Psoas muscle (tissue), 8 donors: ENCODE data around the gene LHPP. TPM values are rescaled to one million over a fixed set of nuclear protein-coding genes. Genes with fewer than 3 reads are reported as not detected.

Experiments used
- ATAC-seq, 4 donors: fragments of 200-7000 bp; cut with Tn5 transposase; one replicate each; pipeline ENCODE4 v1.9.1; 2020; ENCODE audit warnings: moderate library complexity in 3 of 4, mild to moderate bottlenecking in 2 of 4
- DNase-seq, 2 donors: peaks; one replicate each; pipeline ENCODE4 v3.0.0-alpha.2; 2020
- H3K27ac ChIP-seq: fragments of 200-600 bp; one replicate; pipeline ENCODE4 v1.8.0; 2022
- H3K27me3 ChIP-seq, 3 donors: fragments of 200-600 bp in 1 of 3; one replicate each; pipeline versions ENCODE4 v1.6.1 to v1.8.0; 2013 to 2022; ENCODE audit warnings: low read length in 2 of 3, mild to moderate bottlenecking in 2 of 3, moderate library complexity in 1 of 3; ENCODE audit not compliant: insufficient read depth in 3 of 3
- H3K36me3 ChIP-seq, 2 donors: fragments of 200-600 bp in 1 of 2; one replicate each; pipeline versions ENCODE4 v1.6.1 to v1.8.0; 2013 to 2022; ENCODE audit warnings: low read depth in 1 of 2, mild to moderate bottlenecking in 1 of 2, moderate library complexity in 1 of 2; ENCODE audit not compliant: insufficient read depth in 1 of 2
- H3K4me1 ChIP-seq: fragments of 200-600 bp; one replicate; pipeline ENCODE4 v1.8.0; 2022
- H3K4me3 ChIP-seq: fragments of 200-600 bp; one replicate; pipeline ENCODE4 v1.8.0; 2022; ENCODE audit warnings: mild to moderate bottlenecking
- H3K9me3 ChIP-seq: fragments of 200-600 bp; one replicate; pipeline ENCODE4 v1.8.0; 2022
- CTCF ChIP-seq: fragments of 200-600 bp; IDR thresholded peaks from one replicate; pipeline ENCODE4 v1.8.0; 2022; ENCODE audit warnings: antibody characterized with exemption
- WGBS, 3 donors: extraction: QIAGEN DNeasy Blood & Tissue Kit; methylation state at CpG; one replicate each; pipeline versions ENCODE4 v1.1.6 to v1.1.7; 2013; 5-methylcytosine and 5-hydroxymethylcytosine counted together
- intact Hi-C, 2 donors: fragments of 100-400 bp; cut with DNase I; formaldehyde crosslinking; loops; one replicate each; pipeline versions ENCODE4 v1.11.0 to v1.14.2; 2022
- polyA plus RNA-seq, 3 donors: library from polyadenylated mRNA; stranded (reverse); fragments of 200-250 nt; gene quantifications; one replicate each; pipeline ENCODE4 v1.2.3, GENCODE V29; 2013
- total RNA-seq, 4 donors: library from RNA; stranded (reverse); fragmentation: NEBNext Ultra II Directional in 2 of 4; extraction: Animal tissue kit (Norgen Biotek cat#: 25700) in 2 of 4; gene quantifications; one replicate each; pipeline versions ENCODE4 v1.2.1 to v1.2.4, GENCODE V29; 2021 to 2023
- donor health status: healthy with polysubstance abuse.
- donor health status: DM: no; HTN: no; CAD: no; lungs with moderate emphysema.
- donor health status: Bipolar disorder and iron deficiency.
- donor health status: healthy.
- donor health status: DM: yes; HTN: yes; CAD: no.
- donor health status: DM: no; HTN: no; CAD: no.
- donor health status: DM: no; HTN: no; CAD: no.
- donor health status: DM: yes; HTN: yes; CAD: no.

LHPP gene
- total and polyA plus RNA-seq, 7 donors, result 4.7 to 12.8 (median 6.1) TPM

DNA sequence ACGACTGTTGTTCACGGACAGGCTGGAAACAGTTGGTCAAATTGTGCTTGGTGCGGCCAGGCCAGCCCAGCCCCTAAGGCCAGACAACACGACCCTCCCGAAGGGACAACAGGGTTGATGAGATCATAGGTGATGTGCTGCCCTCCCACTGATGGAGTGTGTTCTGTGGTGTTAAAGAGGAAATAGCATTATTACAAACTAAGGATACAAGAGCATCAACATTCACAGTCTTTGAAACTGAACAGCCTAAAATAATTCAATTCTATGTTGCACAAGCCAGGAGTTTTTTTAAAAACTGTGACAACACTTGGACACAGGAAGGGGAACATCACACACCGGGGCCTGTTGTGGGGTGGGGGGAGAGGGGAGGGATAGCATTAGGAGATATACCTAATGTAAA, 194.9 kb downstream of the LHPP start:
- TF ChIP-seq CTCF, result no peak
- WGBS, 3 donors, result 48 to 64% (median 52%) methylated on average over 6 of the region's 6 CpGs
- no peaks in the 10 kb centered on the region for H3K36me3 ChIP-seq
- H3K4me1 ChIP-seq, result peaks cover 59% of the 10 kb centered on the region
- intact Hi-C loops, result no loop called here
- no peak overlapping the region for H3K27ac ChIP-seq
- DNase-seq, result no peak
- ATAC-seq, result no peak
- H3K9me3 ChIP-seq, result no peaks in the 10 kb centered on the region
- no peak overlapping the region for H3K4me3 ChIP-seq
- H3K27me3 ChIP-seq, result no peaks in the 10 kb centered on the region

DNA sequence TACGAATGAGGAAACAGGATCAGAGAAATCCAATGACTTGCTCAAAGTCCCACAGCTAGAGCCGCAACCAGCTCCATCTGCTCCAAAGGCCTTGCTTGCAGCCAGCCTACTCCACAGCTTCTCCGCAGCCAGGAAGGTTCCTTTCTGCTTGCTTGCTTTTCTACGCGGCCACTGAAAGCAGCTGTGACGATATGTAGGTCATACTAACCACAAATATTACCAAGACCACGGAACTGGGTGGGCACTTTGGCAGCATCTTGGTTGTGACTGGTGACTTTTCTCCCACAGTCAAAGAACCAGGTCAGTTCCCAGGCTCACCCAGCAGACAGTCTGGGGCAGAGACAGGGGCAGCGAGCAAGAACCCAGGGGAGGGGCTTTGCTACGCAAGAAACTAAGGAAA, 196.2 kb downstream of the LHPP start:
- DNase-seq (no peak), ATAC-seq (peak; percentile 30 to 78 (median 56))
- Histone ChIP-seq H3K27ac (peak overlapping the region; percentile 83), H3K4me1 (peaks cover 55% of the 10 kb centered on the region), H3K4me3 (no peak overlapping the region), H3K27me3 (no peaks in the 10 kb centered on the region), H3K36me3 (peaks cover 0 to 3% of the 10 kb centered on the region in 2 donors), H3K9me3 (no peaks in the 10 kb centered on the region)
- 48 to 62% (median 58%) methylated on average over 9 of the region's 9 CpGs for WGBS, 3 donors
- TF ChIP-seq CTCF, result no peak
- intact Hi-C loops, result no loop called here

- H3K4me3 ChIP-seq, result no peak overlapping the region
- intact Hi-C loops, result no loop called here
- no peak for DNase-seq
- WGBS, 3 donors, result 91 to 96% (median 94%) methylated on average over 12 of the region's 12 CpGs
- H3K4me1 ChIP-seq, result peaks cover 46% of the 10 kb centered on the region
- H3K27ac ChIP-seq, result peak overlapping the region; percentile 83
- TF ChIP-seq CTCF, result no peak
- peaks cover 0 to 10% of the 10 kb centered on the region in 2 donors for H3K36me3 ChIP-seq
- ATAC-seq, result no peak
- no peaks in the 10 kb centered on the region for H3K9me3 ChIP-seq
- no peaks in the 10 kb centered on the region for H3K27me3 ChIP-seq
Observed at GRCh38 chr10:124658591-124659242, 197.1 kb downstream of the LHPP start.

DNA sequence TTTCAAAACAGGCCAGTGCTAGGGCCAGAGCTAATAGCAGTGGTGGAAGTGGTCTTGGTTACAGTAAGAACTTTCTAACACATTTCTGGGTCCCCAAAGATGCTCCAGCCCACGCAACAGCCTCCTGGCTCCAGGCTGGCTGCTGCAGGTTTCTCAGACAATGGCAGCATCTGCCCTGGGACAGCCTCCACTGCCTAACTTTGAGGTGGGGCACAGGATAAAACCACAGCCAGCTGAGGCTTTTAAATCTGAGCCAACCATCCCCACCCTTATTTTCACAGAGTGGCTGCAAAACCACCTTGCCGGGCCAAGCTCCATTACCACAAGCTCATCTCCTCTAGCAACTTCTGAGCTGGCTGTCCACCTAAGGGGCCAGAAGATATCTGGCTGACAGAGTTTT, 197.8 kb downstream of the LHPP start:
- no peak overlapping the region for H3K4me3 ChIP-seq
- intact Hi-C loops, result no loop called here
- 51 to 71% (median 55%) methylated on average over 2 of the region's 2 CpGs for WGBS, 3 donors
- peak overlapping the region; percentile 80 for H3K27ac ChIP-seq
- no peaks in the 10 kb centered on the region for H3K27me3 ChIP-seq
- peaks cover 0 to 10% of the 10 kb centered on the region in 2 donors for H3K36me3 ChIP-seq
- no peak for TF ChIP-seq CTCF
- no peak for DNase-seq
- no peaks in the 10 kb centered on the region for H3K9me3 ChIP-seq
- no peak for ATAC-seq
- H3K4me1 ChIP-seq, result peaks cover 48% of the 10 kb centered on the region
